A549 (cell line): ENCODE measurements around the gene TRIM28. TPM values are rescaled to one million over a fixed set of nuclear protein-coding genes. Genes with fewer than 3 reads are reported as not detected.
A peak's percentile ranks its signal among the peaks of the same experiment; 100 is the strongest.

Experiments
- ATAC-seq, 2 experiments: fragments of 200-7000 bp in 1 of 2; fragments of >200 bp in 1 of 2; cut with Nextera tagmentation in 1 of 2; cut with Tn5 transposase in 1 of 2; 3 replicates each; pipeline versions ENCODE4 v1.8.0 to v1.9.1; 2018 to 2020; ENCODE audit warnings: mild to moderate bottlenecking in 1 of 2, moderate library complexity in 1 of 2
- CTCF ChIA-PET: fragments of 300-600 bp; sonication (Branson Sonifier 250); formaldehyde crosslinking; extraction: SDS; loops from one replicate; lab custom pipeline; 2021; ENCODE audit warnings: antibody characterized with exemption, inconsistent platforms; lab: Yijun Ruan, JAX
- POLR2A ChIA-PET: fragments of 350-600 bp; formaldehyde crosslinking; extraction: SDS; loops from one replicate; lab custom pipeline; 2021; ENCODE audit warnings: antibody characterized with exemption, inconsistent platforms; lab: Yijun Ruan, JAX
- DNase-seq, 2 experiments: peaks; one replicate each; pipeline versions ENCODE4 v3.0.0 to v3.0.0-alpha.2; 2011 to 2016; ENCODE audit warnings: low read depth in 1 of 2, low spot score in 1 of 2
- FAIRE-seq: peaks from 2 replicates; lab custom pipeline; 2011; peaks lifted over from hg19 to GRCh38; lab: Jason Lieb, UNC
- H3K27ac ChIP-seq, 2 experiments: fragments of >200 bp; sonication (Bioruptor Twin); formaldehyde crosslinking; 3 replicates each; pipeline ENCODE4 v1.5.1; 2016 to 2017
- H3K4me1 ChIP-seq: fragments of >200 bp; sonication (Bioruptor Twin); formaldehyde crosslinking; 3 replicates; pipeline ENCODE4 v1.6.1; 2016
- H3K4me2 ChIP-seq: fragments of >200 bp; sonication (Bioruptor Twin); formaldehyde crosslinking; 3 replicates; pipeline ENCODE4 v1.6.1; 2016
- H3K4me3 ChIP-seq: fragments of >200 bp; sonication (Bioruptor Twin); formaldehyde crosslinking; 3 replicates; pipeline ENCODE4 v1.5.1; 2016
- H3K9me3 ChIP-seq: fragments of >200 bp; sonication (Bioruptor Twin); formaldehyde crosslinking; 3 replicates; pipeline ENCODE4 v1.6.1; 2016
- BCL3 ChIP-seq: fragments of >200 bp; sonication (Bioruptor Twin); formaldehyde crosslinking; IDR thresholded peaks from 3 replicates; pipeline ENCODE4 v1.6.1; 2016
- BHLHE40 ChIP-seq: IDR thresholded peaks from 2 replicates; pipeline ENCODE4 v1.6.1; 2012; ENCODE audit warnings: low read depth, low read length, inconsistent platforms
- CBX2 ChIP-seq: fragments of 200-600 bp; sonication (generic); IDR thresholded peaks from 2 replicates; pipeline ENCODE4 v1.6.1; 2016; ENCODE audit warnings: low read depth, mild to moderate bottlenecking, borderline replicate concordance
- CTCF ChIP-seq: fragments of >200 bp; sonication (Bioruptor Twin); formaldehyde crosslinking; IDR thresholded peaks from 3 replicates; pipeline ENCODE4 v1.5.1; 2016
- E2F6 ChIP-seq: IDR thresholded peaks from 2 replicates; pipeline ENCODE4 v1.6.1; 2012; ENCODE audit warnings: low read depth, borderline replicate concordance
- EP300 ChIP-seq, 2 experiments: fragments of >200 bp; sonication (Bioruptor Twin); formaldehyde crosslinking; IDR thresholded peaks; 2 replicates in 1 of 2; 3 replicates in 1 of 2; pipeline ENCODE4 v1.6.1; 2016 to 2017
- ESRRA ChIP-seq: fragments of 150-350 bp; IDR thresholded peaks from 2 replicates; pipeline ENCODE4 v1.6.1; 2014; ENCODE audit warnings: mild to moderate bottlenecking, low read length, borderline replicate concordance
- HDAC2 ChIP-seq: fragments of 200-600 bp; sonication (generic); IDR thresholded peaks from 2 replicates; pipeline ENCODE4 v1.6.1; 2016
- JUN ChIP-seq, 2 experiments: fragments of >200 bp; sonication (Bioruptor Twin); formaldehyde crosslinking; IDR thresholded peaks; 2 replicates in 1 of 2; 3 replicates in 1 of 2; pipeline ENCODE4 v1.6.1; 2016 to 2017
- JUNB ChIP-seq: fragments of >200 bp; sonication (Bioruptor Twin); formaldehyde crosslinking; IDR thresholded peaks from 2 replicates; pipeline ENCODE4 v1.6.1; 2016
- MYC ChIP-seq: IDR thresholded peaks from 2 replicates; pipeline ENCODE4 v1.6.1; 2012; ENCODE audit warnings: mild to moderate bottlenecking, inconsistent platforms, low read length, improper control_type of control experiment, borderline replicate concordance
- POLR2A ChIP-seq: IDR thresholded peaks from 2 replicates; pipeline ENCODE4 v1.6.1; 2012; ENCODE audit warnings: mild to moderate bottlenecking, low read length
- POLR2AphosphoS2 ChIP-seq: conservative IDR thresholded peaks from 2 replicates; pipeline ENCODE4 v1.6.1; 2012; ENCODE audit warnings: low read length, improper control_type of control experiment, inconsistent platforms
- WGBS: methylation state at CpG from one replicate; pipeline ENCODE4 v1.1.6; 2017; ENCODE audit errors: missing lambda C conversion rate; 5-methylcytosine and 5-hydroxymethylcytosine counted together
- polyA plus RNA-seq, 4 experiments: library from polyadenylated mRNA; depleted of rRNA in 3 of 4; stranded (reverse); fragments of >200 nt; fragmentation: RNase III in 1 of 4; extraction: RNeasy Plus Mini Kit Qiagen cat#74134 plus additional on column Dnase treatment in 1 of 4; gene quantifications; 2 replicates in 3 of 4; 3 replicates in 1 of 4; pipeline ENCODE4 v1.2.3, GENCODE V29; 2011 to 2017

TRIM28 gene
- polyA plus RNA-seq, 2 of the 4 experiments (the other 2 are of a cell fraction) = 576 to 656 TPM

GRCh38 chr19:58569943-58570670 lies 26.2 kb downstream of the TRIM28 start:
- ChIA-PET CTCF (interaction anchor here (1.0 to 3.3 kb wide), 3 partner anchors 11 to 56 kb away, joined by 3 to 16 read pairs (median 3); partner anchors contain the start of gene ZBTB45), POLR2A (interaction anchor here (0.7 to 1.9 kb wide), 3 partner anchors 11 to 26 kb away, joined by 3 to 6 read pairs (median 5); partner anchors contain the start of gene TRIM28)
- Histone ChIP-seq H3K4me3 (no peak overlapping the region), H3K4me1 (peaks cover 15% of the 10 kb centered on the region), H3K4me2 (no peak overlapping the region), H3K27ac (no peak overlapping the region), H3K9me3 (no peaks in the 10 kb centered on the region)
- WGBS = 79% methylated on average over 8 of the region's 8 CpGs
- TF ChIP-seq EP300 (IDR thresholded peaks at IDR 0.05) (no peak), JUN (IDR thresholded peaks at IDR 0.05) (0 out of 5 replicates have a peak, but pooled peaks of 1 of the 2 experiments have one; percentile 2)
- DNase-seq (no peak), ATAC-seq (no peak), FAIRE-seq (no peak)

GRCh38 chr19:58570770-58571574 lies 27.1 kb downstream of the TRIM28 start:
- no peak for FAIRE-seq
- H3K4me1 ChIP-seq = peaks cover 15% of the 10 kb centered on the region
- CTCF ChIA-PET = interaction anchor here (1.0 to 3.3 kb wide), 5 partner anchors 9 to 57 kb away, joined by 3 to 16 read pairs (median 7); partner anchors contain the start of gene ZBTB45

More at GRCh38 chr19:58570770-58571574, 27.1 kb downstream of the TRIM28 start:
- POLR2A ChIA-PET = interaction anchor here (0.7 to 1.9 kb wide), 2 partner anchors 12 to 27 kb away, joined by 3 to 5 read pairs; partner anchors contain the start of gene TRIM28
- TF ChIP-seq POLR2A = no peak
- no peak for TF ChIP-seq POLR2AphosphoS2
- no peak for TF ChIP-seq BCL3
- no peak for TF ChIP-seq JUNB
- no peak; a peak in 1 of 5 replicates for TF ChIP-seq JUN (IDR thresholded peaks at IDR 0.05)
- TF ChIP-seq CBX2 = no peak
- no peak for TF ChIP-seq BHLHE40
- no peak for TF ChIP-seq HDAC2
- TF ChIP-seq CTCF = no peak
- TF ChIP-seq EP300 (IDR thresholded peaks at IDR 0.05) = no peak
- TF ChIP-seq E2F6 = no peak
- TF ChIP-seq ESRRA = no peak
- TF ChIP-seq MYC = no peak
- Histone ChIP-seq H3K4me2 (no peak overlapping the region), H3K4me3 (no peak overlapping the region), H3K9me3 (no peaks in the 10 kb centered on the region), H3K27ac (no peak overlapping the region)
- ATAC-seq (no peak), DNase-seq (no peak)
- 92% methylated on average over 19 of the region's 25 CpGs for WGBS
